HepG2 (cell line): ENCODE measurements around the gene CNPPD1. TPM values are rescaled to one million over a fixed set of nuclear protein-coding genes. Genes with fewer than 3 reads are reported as not detected.

ENCODE experiments used
- CBX2 ChIP-seq, 2 experiments: fragments of 200-600 bp in 1 of 2; sonication (generic); formaldehyde crosslinking in 1 of 2; IDR thresholded peaks; 2 replicates each; pipeline versions ENCODE4 v1.7.0 to v1.8.1; 2018 to 2022; ENCODE audit warnings: low read depth in 2 of 2, low read length in 1 of 2, mild to moderate bottlenecking in 1 of 2, missing genetic modification reagents in 1 of 2
- CREB1 ChIP-seq, 2 experiments: fragments of 450-650 bp in 1 of 2; IDR thresholded peaks; 2 replicates each; pipeline ENCODE4 v1.6.1; 2016 to 2017; ENCODE audit warnings: control low read depth in 1 of 2, mild to moderate bottlenecking in 1 of 2, missing compliant biosample characterization in 1 of 2, missing genetic modification characterization in 1 of 2
- GFI1 ChIP-seq: sonication (generic); formaldehyde crosslinking; IDR thresholded peaks from 2 replicates; pipeline ENCODE4 v1.5.0; 2020; ENCODE audit warnings: missing genetic modification reagents, mild to moderate bottlenecking, borderline replicate concordance
- HIVEP1 ChIP-seq: sonication (generic); formaldehyde crosslinking; IDR thresholded peaks from 2 replicates; pipeline ENCODE4 v1.4.0; 2020; ENCODE audit warnings: mild to moderate bottlenecking, missing genetic modification reagents
- MAFF ChIP-seq: IDR thresholded peaks from 2 replicates; pipeline ENCODE4 v1.6.1; 2011; ENCODE audit warnings: low read depth, low read length, improper control_type of control experiment
- NONO ChIP-seq, 2 experiments: fragments of 450-650 bp in 1 of 2; sonication (generic) in 1 of 2; formaldehyde crosslinking in 1 of 2; IDR thresholded peaks in 1 of 2; conservative IDR thresholded peaks in 1 of 2; 2 replicates each; pipeline versions ENCODE4 v1.6.1 to v1.8.0; 2017 to 2022; ENCODE audit warnings: mild to moderate bottlenecking in 1 of 2, missing genetic modification reagents in 1 of 2, moderate library complexity in 1 of 2
- POLR2G ChIP-seq: fragments of 200-400 bp; formaldehyde crosslinking; IDR thresholded peaks from 2 replicates; pipeline ENCODE4 v1.6.1; 2018; ENCODE audit warnings: mild to moderate bottlenecking, low read depth, low read length, moderate library complexity
- RBAK ChIP-seq: sonication (generic); formaldehyde crosslinking; IDR thresholded peaks from 2 replicates; pipeline ENCODE4 v1.5.1; 2020; ENCODE audit warnings: mild to moderate bottlenecking, missing genetic modification reagents
- REL ChIP-seq: sonication (generic); formaldehyde crosslinking; conservative IDR thresholded peaks from 2 replicates; pipeline ENCODE4 v1.8.0; 2022; ENCODE audit warnings: mild to moderate bottlenecking, missing genetic modification reagents, moderate library complexity
- TBX2 ChIP-seq: sonication (generic); formaldehyde crosslinking; IDR thresholded peaks from 2 replicates; pipeline ENCODE4 v1.5.0; 2020; ENCODE audit warnings: missing genetic modification reagents, mild to moderate bottlenecking, borderline replicate concordance
- TCF12 ChIP-seq, 2 experiments: fragments of 450-650 bp in 1 of 2; sonication (generic) in 1 of 2; formaldehyde crosslinking in 1 of 2; IDR thresholded peaks; 2 replicates each; pipeline versions ENCODE4 v1.6.1 to v1.8.0; 2017 to 2022; ENCODE audit warnings: antibody characterized with exemption in 1 of 2, mild to moderate bottlenecking in 1 of 2, missing genetic modification reagents in 1 of 2, moderate library complexity in 1 of 2
- TSC22D2 ChIP-seq: sonication (generic); formaldehyde crosslinking; IDR thresholded peaks from 2 replicates; pipeline ENCODE4 v1.5.1; 2020; ENCODE audit warnings: missing genetic modification reagents, mild to moderate bottlenecking, borderline replicate concordance
- ZNF207 ChIP-seq: fragments of 450-650 bp; IDR thresholded peaks from 2 replicates; pipeline ENCODE4 v1.6.1; 2016; ENCODE audit warnings: antibody characterized with exemption, borderline replicate concordance
- ZNF234 ChIP-seq: sonication (generic); formaldehyde crosslinking; conservative IDR thresholded peaks from 2 replicates; pipeline ENCODE4 v1.5.1; 2020; ENCODE audit warnings: mild to moderate bottlenecking, missing genetic modification reagents
- ZNF530 ChIP-seq: sonication (generic); formaldehyde crosslinking; IDR thresholded peaks from 2 replicates; pipeline ENCODE4 v1.5.0; 2020; ENCODE audit warnings: low read depth, mild to moderate bottlenecking, missing genetic modification reagents
- ZNF607 ChIP-seq: sonication (generic); formaldehyde crosslinking; IDR thresholded peaks from 2 replicates; pipeline ENCODE4 v1.5.1; 2020; ENCODE audit warnings: missing genetic modification reagents, mild to moderate bottlenecking, borderline replicate concordance
- ZNF75D ChIP-seq: sonication (generic); formaldehyde crosslinking; IDR thresholded peaks from 2 replicates; pipeline ENCODE4 v1.8.1; 2023; ENCODE audit warnings: missing genetic modification reagents, mild to moderate bottlenecking, borderline replicate concordance
- ZNF780A ChIP-seq: sonication (generic); formaldehyde crosslinking; IDR thresholded peaks from 2 replicates; pipeline ENCODE4 v1.8.0; 2022; ENCODE audit warnings: mild to moderate bottlenecking, missing genetic modification reagents, moderate library complexity
- polyA plus RNA-seq, 8 experiments: library from polyadenylated mRNA; depleted of rRNA in 3 of 8; stranded (reverse) in 7 of 8; unstranded in 1 of 8; fragments of >200 nt; fragmentation: Illumina TruSeq in 4 of 8; extraction: Trizol in 4 of 8; gene quantifications; 2 replicates each; pipeline versions ENCODE4 v1.2.1 to v1.2.3, GENCODE V29; 2011 to 2016; ENCODE audit warnings: low read depth in 4 of 8, missing spikeins in 1 of 8, mixed read lengths in 1 of 8; ENCODE audit not compliant: insufficient read depth in 1 of 8
- total RNA-seq, 5 experiments: library from RNA; depleted of rRNA; stranded (reverse); fragments of >200 nt; fragmentation: Illumina TruSeq; extraction: Trizol; gene quantifications; 2 replicates each; pipeline ENCODE4 v1.2.3, GENCODE V29; 2016; ENCODE audit warnings: low read depth in 1 of 5
- TF ChIP-seq, protein P1 (sequence below): sonication (generic); formaldehyde crosslinking; conservative IDR thresholded peaks from 2 replicates; pipeline ENCODE4 v1.4.0; 2020; ENCODE audit warnings: mild to moderate bottlenecking, missing genetic modification reagents, moderate library complexity
- TF ChIP-seq, protein P2 (sequence below): sonication (generic); formaldehyde crosslinking; IDR thresholded peaks from 2 replicates; pipeline ENCODE4 v1.5.1; 2020; ENCODE audit warnings: mild to moderate bottlenecking, missing genetic modification reagents

The CNPPD1 gene
- total and polyA plus RNA-seq, 2 of the 13 experiments (the other 11 are each of a cell fraction or from before 2014, with no cell fraction given), result 35.5 to 49.4 TPM

GRCh38 chr2:219177552-219178376 is 1.0 kb upstream of the CNPPD1 start, which contains the start of gene RETREG2 (continued):
- TF ChIP-seq, protein P1, sequence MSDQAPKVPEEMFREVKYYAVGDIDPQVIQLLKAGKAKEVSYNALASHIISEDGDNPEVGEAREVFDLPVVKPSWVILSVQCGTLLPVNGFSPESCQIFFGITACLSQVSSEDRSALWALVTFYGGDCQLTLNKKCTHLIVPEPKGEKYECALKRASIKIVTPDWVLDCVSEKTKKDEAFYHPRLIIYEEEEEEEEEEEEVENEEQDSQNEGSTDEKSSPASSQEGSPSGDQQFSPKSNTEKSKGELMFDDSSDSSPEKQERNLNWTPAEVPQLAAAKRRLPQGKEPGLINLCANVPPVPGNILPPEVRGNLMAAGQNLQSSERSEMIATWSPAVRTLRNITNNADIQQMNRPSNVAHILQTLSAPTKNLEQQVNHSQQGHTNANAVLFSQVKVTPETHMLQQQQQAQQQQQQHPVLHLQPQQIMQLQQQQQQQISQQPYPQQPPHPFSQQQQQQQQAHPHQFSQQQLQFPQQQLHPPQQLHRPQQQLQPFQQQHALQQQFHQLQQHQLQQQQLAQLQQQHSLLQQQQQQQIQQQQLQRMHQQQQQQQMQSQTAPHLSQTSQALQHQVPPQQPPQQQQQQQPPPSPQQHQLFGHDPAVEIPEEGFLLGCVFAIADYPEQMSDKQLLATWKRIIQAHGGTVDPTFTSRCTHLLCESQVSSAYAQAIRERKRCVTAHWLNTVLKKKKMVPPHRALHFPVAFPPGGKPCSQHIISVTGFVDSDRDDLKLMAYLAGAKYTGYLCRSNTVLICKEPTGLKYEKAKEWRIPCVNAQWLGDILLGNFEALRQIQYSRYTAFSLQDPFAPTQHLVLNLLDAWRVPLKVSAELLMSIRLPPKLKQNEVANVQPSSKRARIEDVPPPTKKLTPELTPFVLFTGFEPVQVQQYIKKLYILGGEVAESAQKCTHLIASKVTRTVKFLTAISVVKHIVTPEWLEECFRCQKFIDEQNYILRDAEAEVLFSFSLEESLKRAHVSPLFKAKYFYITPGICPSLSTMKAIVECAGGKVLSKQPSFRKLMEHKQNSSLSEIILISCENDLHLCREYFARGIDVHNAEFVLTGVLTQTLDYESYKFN (CRISPR knock-in tag), result peak; percentile 67; the same call in 1 of the 2 replicates
- TF ChIP-seq GFI1 (CRISPR knock-in tag), result peak; percentile 62
- no peak for TF ChIP-seq RBAK (CRISPR knock-in tag)
- no peak for TF ChIP-seq ZNF75D (CRISPR knock-in tag)
- TF ChIP-seq HIVEP1, result peak; percentile 84
- no peak for TF ChIP-seq CBX2 (IDR thresholded peaks at IDR 0.05; ENCODE audit: low read depth, low read length)
- no peak for TF ChIP-seq CBX2 (CRISPR knock-in tag; IDR thresholded peaks at IDR 0.05; ENCODE audit: low read depth)
- TF ChIP-seq ZNF607 (CRISPR knock-in tag), result peak; percentile 41; the same call in 1 of the 2 replicates
- TF ChIP-seq REL (CRISPR knock-in tag), result no peak; the same call in 1 of the 2 replicates
- peak; percentile 89 for TF ChIP-seq CREB1 (IDR thresholded peaks at IDR 0.05)
- TF ChIP-seq CREB1 (CRISPR knock-in tag; IDR thresholded peaks at IDR 0.05), result no peak
- no peak for TF ChIP-seq MAFF
- TF ChIP-seq NONO (IDR thresholded peaks at IDR 0.05), result no peak
- TF ChIP-seq NONO (CRISPR knock-in tag; conservative IDR thresholded peaks at IDR 0.05), result peak; percentile 63
- TF ChIP-seq TBX2, result peak; percentile 66
- no peak; the same call in 1 of the 2 replicates for TF ChIP-seq ZNF780A (CRISPR knock-in tag)
- TF ChIP-seq TSC22D2 (CRISPR knock-in tag), result peak; percentile 89; the same call in 1 of the 2 replicates
- no peak for TF ChIP-seq ZNF234
- peak; percentile 97 for TF ChIP-seq POLR2G
- TF ChIP-seq ZNF530 (CRISPR knock-in tag), result no peak
- no peak for TF ChIP-seq TCF12 (IDR thresholded peaks at IDR 0.05)
- 0 out of 2 replicates have a peak, but pooled peaks have one; percentile 75 for TF ChIP-seq TCF12 (CRISPR knock-in tag; IDR thresholded peaks at IDR 0.05)
- peak; percentile 69; the same call in 1 of the 2 replicates for TF ChIP-seq ZNF207
- TF ChIP-seq, protein P2, sequence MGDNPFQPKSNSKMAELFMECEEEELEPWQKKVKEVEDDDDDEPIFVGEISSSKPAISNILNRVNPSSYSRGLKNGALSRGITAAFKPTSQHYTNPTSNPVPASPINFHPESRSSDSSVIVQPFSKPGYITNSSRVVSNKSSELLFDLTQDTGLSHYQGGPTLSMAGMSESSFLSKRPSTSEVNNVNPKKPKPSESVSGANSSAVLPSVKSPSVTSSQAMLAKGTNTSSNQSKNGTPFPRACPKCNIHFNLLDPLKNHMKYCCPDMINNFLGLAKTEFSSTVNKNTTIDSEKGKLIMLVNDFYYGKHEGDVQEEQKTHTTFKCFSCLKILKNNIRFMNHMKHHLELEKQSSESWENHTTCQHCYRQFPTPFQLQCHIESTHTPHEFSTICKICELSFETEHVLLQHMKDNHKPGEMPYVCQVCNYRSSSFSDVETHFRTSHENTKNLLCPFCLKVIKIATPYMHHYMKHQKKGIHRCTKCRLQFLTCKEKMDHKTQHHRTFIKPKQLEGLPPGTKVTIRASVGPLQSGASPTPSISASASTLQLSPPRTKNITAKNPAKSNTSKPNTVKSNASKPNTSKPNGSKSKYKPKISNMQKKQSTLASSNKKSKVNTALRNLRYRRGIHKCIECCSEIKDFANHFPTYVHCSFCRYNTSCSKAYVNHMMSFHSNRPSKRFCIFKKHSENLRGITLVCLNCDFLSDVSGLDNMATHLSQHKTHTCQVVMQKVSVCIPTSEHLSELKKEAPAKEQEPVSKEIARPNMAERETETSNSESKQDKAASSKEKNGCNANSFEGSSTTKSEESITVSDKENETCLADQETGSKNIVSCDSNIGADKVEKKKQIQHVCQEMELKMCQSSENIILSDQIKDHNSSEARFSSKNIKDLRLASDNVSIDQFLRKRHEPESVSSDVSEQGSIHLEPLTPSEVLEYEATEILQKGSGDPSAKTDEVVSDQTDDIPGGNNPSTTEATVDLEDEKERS (CRISPR knock-in tag), result no peak; the same call in 1 of the 2 replicates
